Measurements from ENCODE around the gene DOCK4. TPM values are rescaled to one million over a fixed set of nuclear protein-coding genes. Genes with fewer than 3 reads are reported as not detected.

The DOCK4 gene
- total RNA-seq, 1 donor from 2014 or later: 10.6 TPM

- TF ChIP-seq, protein P1, sequence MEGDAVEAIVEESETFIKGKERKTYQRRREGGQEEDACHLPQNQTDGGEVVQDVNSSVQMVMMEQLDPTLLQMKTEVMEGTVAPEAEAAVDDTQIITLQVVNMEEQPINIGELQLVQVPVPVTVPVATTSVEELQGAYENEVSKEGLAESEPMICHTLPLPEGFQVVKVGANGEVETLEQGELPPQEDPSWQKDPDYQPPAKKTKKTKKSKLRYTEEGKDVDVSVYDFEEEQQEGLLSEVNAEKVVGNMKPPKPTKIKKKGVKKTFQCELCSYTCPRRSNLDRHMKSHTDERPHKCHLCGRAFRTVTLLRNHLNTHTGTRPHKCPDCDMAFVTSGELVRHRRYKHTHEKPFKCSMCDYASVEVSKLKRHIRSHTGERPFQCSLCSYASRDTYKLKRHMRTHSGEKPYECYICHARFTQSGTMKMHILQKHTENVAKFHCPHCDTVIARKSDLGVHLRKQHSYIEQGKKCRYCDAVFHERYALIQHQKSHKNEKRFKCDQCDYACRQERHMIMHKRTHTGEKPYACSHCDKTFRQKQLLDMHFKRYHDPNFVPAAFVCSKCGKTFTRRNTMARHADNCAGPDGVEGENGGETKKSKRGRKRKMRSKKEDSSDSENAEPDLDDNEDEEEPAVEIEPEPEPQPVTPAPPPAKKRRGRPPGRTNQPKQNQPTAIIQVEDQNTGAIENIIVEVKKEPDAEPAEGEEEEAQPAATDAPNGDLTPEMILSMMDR (conservative IDR thresholded peaks at IDR 0.05; ENCODE audit: low read depth, low read length): no peak
- DNase-seq (ENCODE audit: low read depth): no peak
Measured at GRCh38 chr7:111825046-111825445, 381.2 kb downstream of the DOCK4 start.

DNA sequence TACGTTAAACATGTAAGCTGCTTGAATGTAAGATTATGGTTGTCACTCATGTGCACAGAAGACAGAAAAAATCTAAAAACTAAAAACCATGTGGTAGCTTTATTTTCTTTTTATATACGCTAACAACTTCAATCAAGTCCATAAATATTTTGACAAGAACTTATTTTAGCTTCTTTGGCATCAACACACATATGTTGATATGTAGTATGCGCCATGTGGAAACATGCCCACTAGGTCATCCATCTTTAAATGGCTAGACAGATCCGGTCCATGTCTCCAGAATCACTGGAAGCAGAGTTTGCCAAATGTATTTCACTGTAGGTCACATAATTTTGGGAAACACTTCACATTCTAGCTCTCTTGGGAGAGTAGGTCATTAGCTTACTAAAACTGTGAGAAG, 382.4 kb downstream of the DOCK4 start:
- H3K4me3 ChIP-seq (ENCODE audit: low read depth, low read length): no peak overlapping the region
- DNase-seq (ENCODE audit: low read depth): no peak
- TF ChIP-seq, protein P1 (conservative IDR thresholded peaks at IDR 0.05; ENCODE audit: low read depth, low read length): no peak

More at GRCh38 chr7:111825046-111825445, 381.2 kb downstream of the DOCK4 start:
- no peak overlapping the region for H3K4me3 ChIP-seq (ENCODE audit: low read depth, low read length)

DNA sequence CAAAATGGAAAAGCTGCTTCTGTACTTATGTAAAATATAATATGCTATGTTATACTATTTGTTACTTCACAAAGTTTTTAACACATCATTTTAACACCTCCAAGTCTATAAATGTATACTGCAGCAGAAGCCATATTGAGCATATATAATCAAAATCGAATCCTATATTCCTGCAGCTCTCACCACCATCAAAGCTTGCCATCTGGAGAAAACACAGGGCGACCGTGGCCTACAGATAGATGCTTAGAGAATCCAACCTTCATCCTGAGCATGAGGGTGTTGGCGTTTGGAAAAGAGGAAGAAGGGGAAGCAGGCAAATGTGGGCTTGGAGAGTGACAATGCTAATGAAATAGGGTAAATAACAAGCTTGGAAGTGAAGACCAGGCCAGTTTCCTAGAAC, 385.2 kb downstream of the DOCK4 start:
- no peak for DNase-seq (ENCODE audit: low read depth)
- TF ChIP-seq, protein P1 (conservative IDR thresholded peaks at IDR 0.05; ENCODE audit: low read depth, low read length): no peak
- no peak overlapping the region for H3K4me3 ChIP-seq (ENCODE audit: low read depth, low read length)

DNA sequence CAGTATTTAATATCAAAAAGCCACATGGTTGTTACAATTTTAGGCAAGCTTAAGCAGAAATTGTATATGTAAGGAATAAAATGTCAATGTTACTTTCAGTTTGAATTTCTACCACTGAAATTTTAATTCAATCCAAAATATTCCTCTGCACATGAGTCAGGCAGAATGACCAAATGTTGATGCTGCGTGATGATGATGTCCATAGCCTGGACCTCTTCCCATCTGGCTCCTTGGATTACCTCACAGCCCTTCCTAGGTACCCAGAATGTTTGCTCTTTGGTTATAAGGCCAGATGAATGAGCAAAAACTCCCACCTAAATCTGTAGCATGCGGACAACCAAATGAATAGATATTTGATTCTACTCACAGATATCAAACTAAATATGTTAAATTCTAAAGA, 385.6 kb downstream of the DOCK4 start:
- DNase-seq (ENCODE audit: low read depth): no peak
- TF ChIP-seq, protein P1 (conservative IDR thresholded peaks at IDR 0.05; ENCODE audit: low read depth, low read length): no peak
- no peak overlapping the region for H3K4me3 ChIP-seq (ENCODE audit: low read depth, low read length)

- no peak for DNase-seq (ENCODE audit: low read depth)
- no peak overlapping the region for H3K4me3 ChIP-seq (ENCODE audit: low read depth, low read length)
- TF ChIP-seq, protein P1 (conservative IDR thresholded peaks at IDR 0.05; ENCODE audit: low read depth, low read length): no peak
Measured at GRCh38 chr7:111820121-111820520, 386.1 kb downstream of the DOCK4 start.

DNA sequence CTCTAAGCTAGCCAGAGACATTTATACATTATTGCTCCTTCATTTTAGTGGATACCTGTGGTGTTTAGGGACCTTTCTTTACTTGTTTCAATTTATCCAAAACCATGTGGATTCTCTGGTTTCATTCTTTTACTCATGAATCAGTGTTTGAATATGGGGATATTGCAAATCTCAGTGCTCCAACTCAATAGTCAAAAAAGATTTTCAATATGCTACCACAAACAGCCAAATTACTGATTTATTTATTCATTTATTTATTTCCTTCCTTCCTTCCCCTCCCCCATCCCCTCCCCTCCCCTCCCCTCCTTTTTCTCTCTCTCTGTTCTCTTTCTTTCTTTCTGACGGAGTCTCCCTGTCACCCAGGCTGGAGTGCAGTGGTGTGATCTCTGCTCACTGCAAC, 390.8 kb downstream of the DOCK4 start:
- H3K4me3 ChIP-seq (ENCODE audit: low read depth, low read length): no peak overlapping the region
- no peak for DNase-seq (ENCODE audit: low read depth)
- TF ChIP-seq, protein P1 (conservative IDR thresholded peaks at IDR 0.05; ENCODE audit: low read depth, low read length): no peak

DNA sequence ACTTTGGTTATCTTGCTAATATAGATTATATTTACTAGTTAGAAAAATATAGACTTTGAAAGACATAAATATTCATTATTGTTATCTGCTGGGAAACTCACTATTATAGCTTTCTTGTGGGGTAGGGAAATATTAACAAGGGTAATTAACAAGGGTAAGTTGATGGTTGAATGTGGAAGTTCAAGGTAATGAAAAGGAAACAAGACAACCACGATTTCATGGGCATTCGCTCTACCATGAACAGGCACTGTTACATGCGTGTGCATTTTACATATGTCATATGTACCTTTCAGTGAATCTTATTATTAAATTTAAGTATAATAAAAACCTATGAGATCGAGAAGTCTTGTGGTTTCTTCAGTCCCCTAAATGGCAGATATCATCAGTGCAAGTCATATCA, 392.9 kb downstream of the DOCK4 start:
- no peak for DNase-seq (ENCODE audit: low read depth)
- TF ChIP-seq, protein P1 (conservative IDR thresholded peaks at IDR 0.05; ENCODE audit: low read depth, low read length): no peak
- no peak overlapping the region for H3K4me3 ChIP-seq (ENCODE audit: low read depth, low read length)
